GM13977 (cell line): ENCODE measurements around the gene MYH7B.

Experiments
- DNase-seq: peaks from one replicate; pipeline ENCODE4 v3.0.0; 2012; ENCODE audit warnings: low spot score
- in situ Hi-C: fragments of 300-500 bp; cut with MboI; formaldehyde crosslinking; loops from one replicate; pipeline ENCODE4 v1.12.0; 2022; ENCODE audit warnings: low sequenced_read_pairs, low pct_unique_long_range_greater_than_20kb, mixed read lengths, inconsistent platforms; ENCODE audit not compliant: unreplicated experiment
- TF ChIP-seq, protein P1 (sequence below): IDR thresholded peaks from 2 replicates; pipeline ENCODE4 v1.5.1; 2012; ENCODE audit warnings: mild to moderate bottlenecking, control low read depth; ENCODE audit not compliant: insufficient read depth; ENCODE audit errors: extremely low read depth, missing control alignments

Gene MYH7B

GRCh38 chr20:34943808-34944567 is 11.7 kb upstream of the MYH7B start:
- in situ Hi-C loops = no loop called here
- DNase-seq = no peak
- TF ChIP-seq, protein P1, sequence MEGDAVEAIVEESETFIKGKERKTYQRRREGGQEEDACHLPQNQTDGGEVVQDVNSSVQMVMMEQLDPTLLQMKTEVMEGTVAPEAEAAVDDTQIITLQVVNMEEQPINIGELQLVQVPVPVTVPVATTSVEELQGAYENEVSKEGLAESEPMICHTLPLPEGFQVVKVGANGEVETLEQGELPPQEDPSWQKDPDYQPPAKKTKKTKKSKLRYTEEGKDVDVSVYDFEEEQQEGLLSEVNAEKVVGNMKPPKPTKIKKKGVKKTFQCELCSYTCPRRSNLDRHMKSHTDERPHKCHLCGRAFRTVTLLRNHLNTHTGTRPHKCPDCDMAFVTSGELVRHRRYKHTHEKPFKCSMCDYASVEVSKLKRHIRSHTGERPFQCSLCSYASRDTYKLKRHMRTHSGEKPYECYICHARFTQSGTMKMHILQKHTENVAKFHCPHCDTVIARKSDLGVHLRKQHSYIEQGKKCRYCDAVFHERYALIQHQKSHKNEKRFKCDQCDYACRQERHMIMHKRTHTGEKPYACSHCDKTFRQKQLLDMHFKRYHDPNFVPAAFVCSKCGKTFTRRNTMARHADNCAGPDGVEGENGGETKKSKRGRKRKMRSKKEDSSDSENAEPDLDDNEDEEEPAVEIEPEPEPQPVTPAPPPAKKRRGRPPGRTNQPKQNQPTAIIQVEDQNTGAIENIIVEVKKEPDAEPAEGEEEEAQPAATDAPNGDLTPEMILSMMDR = no peak

DNA sequence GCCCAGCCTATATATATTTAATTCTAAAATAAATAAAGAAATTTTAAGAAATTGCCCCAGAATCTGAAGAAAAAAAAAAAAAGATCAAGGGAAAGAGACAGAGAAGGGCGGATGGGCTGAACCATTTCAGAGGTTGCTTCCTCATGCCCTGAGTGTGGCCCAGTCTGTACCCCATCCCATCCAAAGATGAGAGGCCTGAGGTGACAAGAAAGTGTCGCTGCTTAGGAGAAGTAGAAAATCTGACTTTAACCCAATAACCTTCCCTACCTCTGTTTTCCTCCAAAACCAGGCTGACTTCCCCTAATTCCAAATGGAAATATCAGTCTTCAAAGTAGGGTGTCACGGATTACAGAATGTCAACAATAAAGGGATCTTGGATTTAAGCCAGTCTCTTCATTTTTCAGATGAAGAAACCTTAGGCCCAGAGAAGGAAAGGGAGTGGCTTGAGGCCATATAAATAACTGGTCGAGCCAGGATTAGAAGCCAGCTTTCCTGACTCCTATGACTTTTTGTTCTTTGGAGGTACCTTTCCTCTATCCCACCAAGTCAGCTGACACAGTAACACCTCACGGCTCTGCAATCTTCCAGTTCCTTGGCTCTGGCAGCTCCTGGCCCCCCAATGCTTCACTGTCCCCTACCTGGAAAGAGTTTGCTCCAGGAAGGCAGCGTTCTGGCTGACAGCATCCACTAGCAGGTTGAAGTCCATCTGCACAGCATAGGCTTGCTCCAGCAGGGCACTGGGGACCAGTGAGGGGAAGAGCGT is 10.2 kb upstream of the MYH7B start:
- TF ChIP-seq, protein P1 = no peak
- in situ Hi-C loops = no loop called here
- no peak for DNase-seq

GRCh38 chr20:34946661-34947060 is 9.0 kb upstream of the MYH7B start:
- in situ Hi-C loops = no loop called here
- TF ChIP-seq, protein P1 = no peak
- no peak for DNase-seq

GRCh38 chr20:34947336-34947735 is 8.3 kb upstream of the MYH7B start:
- no peak for DNase-seq
- TF ChIP-seq, protein P1 = no peak
- in situ Hi-C loops = no loop called here

DNA sequence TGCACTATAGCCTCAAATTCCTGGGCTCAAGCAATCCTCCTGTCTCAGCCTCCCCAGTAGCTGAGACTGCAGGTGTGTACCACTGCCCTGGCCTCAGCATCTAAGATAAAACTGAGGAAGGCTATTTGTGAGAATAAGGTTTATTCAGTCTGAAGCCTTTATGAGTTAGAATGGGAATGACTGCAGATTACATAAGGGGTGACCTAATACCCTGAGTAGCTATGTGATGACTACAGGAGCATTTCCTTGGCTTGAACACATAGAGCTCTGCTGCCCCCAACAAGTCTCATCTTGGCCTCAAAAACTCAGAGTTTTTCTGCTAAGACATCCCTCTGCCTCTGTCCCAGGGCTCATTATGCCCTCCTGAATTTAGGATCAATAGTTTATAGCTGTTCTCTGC is 7.6 kb upstream of the MYH7B start:
- TF ChIP-seq, protein P1 = no peak
- in situ Hi-C loops = no loop called here
- no peak for DNase-seq

DNA sequence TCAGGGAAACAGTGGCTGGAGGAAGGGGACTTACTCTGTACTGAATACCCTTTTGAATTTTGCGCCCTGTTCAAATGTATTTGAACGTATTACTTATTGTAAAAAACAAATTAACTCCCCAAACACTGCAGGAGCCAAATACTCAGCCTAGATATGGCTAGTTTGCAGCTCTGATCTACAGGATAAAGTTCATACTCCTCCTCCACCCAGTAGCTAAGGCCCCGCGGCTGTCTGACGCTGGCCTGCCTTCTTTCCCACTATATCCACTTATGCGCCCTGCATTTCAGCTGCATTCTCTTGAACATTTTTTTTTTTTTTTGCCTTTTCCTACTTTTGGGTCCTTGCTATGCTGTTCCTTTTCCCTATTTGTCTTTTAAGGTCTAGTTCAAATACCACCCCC is 6.5 kb upstream of the MYH7B start:
- in situ Hi-C loops = no loop called here
- TF ChIP-seq, protein P1 = no peak
- no peak for DNase-seq
